VCaP (cell line): ENCODE data around the gene TRIM38.
"Not testable (repeated sequence)": the region's sequence is repeated elsewhere in the genome, so short reads cannot be mapped to it uniquely, and the experiment has no call there.

ENCODE experiments used
- H3K27ac ChIP-seq: fragments of 450-650 bp; 2 replicates; pipeline ENCODE4 v1.5.1; 2017
- TF ChIP-seq, protein P1 (sequence below): fragments of 450-650 bp; conservative IDR thresholded peaks from 2 replicates; pipeline ENCODE4 v1.5.1; 2017; ENCODE audit warnings: mild to moderate bottlenecking, moderate library complexity

TRIM38 gene

DNA sequence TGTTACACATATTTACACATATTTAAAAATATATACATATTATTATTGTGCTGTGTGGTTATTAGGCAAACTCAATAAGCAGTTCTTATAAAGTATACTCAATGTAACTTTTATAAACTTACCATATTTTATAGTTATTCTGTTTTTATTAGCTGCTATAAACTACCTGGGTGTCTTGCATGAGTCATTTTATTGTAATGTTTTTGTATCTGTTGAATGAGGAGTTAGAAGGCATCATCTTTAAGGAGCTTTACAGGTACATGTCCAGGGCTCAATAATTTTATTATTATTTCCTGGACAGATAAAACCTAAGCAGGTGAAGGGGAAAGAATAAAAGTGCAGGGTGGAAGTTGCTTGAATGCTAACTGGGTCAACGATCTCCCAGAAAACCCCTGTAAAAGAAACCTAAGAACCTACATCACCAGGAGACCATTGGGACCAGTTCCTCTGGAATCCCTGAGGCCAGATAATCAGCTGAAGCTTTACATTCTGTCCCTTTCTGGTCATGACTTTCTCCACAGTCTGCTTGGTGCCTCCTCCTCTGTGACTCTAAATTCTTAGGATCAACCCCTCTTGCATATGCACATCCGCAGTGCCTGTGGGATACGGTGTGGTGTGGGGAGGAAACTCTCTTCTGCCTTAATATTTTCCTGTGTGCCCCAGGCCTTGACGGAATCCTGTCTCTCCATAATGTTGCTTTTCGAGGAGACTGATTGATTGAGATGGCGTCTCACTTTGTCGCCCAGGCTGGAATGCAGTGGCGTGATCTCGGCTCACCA, 38.0 kb downstream of the TRIM38 start:
- no peak overlapping the region for H3K27ac ChIP-seq

DNA sequence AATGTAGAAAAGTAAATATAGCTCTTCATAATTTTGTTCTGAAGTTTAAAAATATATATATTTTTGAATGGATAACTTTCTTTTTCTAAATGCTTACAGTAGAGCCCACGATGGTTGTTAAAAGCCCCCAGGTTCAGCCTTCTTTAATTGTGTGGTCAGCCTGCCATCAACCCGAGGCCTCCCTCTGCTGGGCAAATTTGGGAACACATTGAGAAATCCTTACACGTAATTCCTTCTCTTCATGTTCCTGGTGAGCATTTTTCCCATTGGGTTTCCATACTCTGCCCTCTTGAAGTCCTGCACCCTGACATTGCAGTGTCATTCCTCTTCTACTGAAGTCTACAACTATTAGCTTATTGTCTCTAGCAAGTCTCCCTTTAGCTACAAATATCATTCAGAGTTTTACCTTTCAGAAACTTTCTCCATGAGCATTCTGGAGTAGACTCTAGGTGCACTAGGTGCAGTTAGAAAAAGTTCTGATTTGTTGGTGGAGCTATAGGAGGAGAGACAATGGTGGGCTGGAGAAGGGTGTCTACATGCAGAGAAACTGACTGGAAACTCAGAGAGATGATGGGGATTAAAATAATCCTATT, 40.6 kb downstream of the TRIM38 start:
- no peak overlapping the region for H3K27ac ChIP-seq
- TF ChIP-seq, protein P1, sequence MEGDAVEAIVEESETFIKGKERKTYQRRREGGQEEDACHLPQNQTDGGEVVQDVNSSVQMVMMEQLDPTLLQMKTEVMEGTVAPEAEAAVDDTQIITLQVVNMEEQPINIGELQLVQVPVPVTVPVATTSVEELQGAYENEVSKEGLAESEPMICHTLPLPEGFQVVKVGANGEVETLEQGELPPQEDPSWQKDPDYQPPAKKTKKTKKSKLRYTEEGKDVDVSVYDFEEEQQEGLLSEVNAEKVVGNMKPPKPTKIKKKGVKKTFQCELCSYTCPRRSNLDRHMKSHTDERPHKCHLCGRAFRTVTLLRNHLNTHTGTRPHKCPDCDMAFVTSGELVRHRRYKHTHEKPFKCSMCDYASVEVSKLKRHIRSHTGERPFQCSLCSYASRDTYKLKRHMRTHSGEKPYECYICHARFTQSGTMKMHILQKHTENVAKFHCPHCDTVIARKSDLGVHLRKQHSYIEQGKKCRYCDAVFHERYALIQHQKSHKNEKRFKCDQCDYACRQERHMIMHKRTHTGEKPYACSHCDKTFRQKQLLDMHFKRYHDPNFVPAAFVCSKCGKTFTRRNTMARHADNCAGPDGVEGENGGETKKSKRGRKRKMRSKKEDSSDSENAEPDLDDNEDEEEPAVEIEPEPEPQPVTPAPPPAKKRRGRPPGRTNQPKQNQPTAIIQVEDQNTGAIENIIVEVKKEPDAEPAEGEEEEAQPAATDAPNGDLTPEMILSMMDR, result peak; percentile 95

More for the DNA sequence above, 38.0 kb downstream of the TRIM38 start:
- TF ChIP-seq, protein P1, result no peak

DNA sequence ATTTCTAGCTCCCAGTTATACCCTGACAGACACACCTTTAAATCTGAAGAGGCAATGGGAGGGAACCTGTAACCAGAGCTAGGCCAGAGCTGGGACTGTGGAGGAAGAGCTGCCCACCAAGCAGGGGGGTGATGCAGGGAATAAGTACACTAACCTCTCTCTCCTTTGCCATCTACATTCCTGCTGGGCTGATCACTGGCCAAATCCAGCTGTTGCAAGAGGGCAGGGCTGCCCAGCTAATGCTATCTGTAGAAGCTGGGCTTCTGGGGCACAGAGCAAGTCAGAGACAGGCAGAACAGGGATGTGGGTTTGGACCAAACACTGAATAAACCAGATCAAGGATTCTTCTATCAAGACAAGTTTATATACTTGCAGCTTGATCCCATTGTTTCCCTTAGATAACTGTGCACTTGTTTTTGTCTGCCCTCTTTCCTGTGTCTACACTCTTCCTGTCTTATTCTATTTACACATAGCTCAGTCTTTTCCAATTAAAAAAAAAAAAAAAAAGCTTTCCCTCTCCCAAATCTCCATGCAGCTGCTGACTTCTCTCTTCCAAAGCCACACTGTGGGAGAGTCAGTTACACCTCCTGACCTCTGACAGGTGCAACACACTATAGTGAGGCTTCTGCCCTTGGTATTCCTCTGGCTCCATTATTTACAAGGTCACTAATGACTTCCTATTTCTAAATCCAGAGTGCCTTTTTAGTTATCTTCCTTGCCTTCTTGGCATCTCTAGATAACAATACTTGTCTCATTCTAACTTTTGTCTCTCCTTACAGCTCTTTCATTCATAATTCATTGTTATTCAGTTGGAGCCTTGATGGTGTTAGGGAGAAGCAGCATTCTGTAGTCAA, 43.7 kb downstream of the TRIM38 start:
- peak overlapping the region; percentile 13; the same call in 1 of the 2 replicates for H3K27ac ChIP-seq
- TF ChIP-seq, protein P1, result no peak

DNA sequence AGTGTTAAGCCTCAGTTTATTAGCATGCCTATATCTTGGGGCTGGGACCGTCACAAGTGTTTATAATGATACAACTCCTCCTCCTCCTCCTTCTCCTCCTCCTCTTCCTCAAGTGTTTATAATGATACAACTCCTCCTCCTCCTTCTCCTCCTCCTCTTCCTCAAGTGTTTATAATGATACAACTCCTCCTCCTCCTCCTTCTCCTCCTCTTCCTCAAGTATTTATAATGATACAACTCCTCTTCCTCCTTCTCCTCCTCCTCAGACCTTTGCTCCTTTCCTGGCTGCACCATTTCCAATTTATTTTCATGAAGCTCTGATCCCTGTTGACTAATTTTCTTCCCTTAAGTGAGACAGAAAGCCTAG, 44.3 kb downstream of the TRIM38 start:
- not testable (repeated sequence) for H3K27ac ChIP-seq

DNA sequence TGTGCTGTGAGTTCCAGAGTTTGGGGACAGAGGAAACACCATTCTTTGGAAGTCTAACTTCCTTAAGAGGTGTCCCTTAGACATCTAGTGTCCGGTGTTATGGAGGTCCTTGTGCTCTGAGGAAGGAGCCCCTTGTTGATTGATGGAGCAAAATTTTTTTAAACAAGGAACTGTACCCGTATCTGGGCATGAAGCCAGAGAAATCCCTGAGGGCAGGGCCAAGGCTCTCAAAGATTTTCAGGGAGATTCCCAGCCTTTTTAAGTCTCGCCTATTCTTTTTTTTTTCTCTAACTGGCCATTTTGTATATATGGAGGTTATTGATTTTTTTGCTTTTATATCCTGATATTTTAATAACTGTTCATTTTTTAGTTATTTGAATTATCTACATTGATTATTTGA, 45.9 kb downstream of the TRIM38 start:
- H3K27ac ChIP-seq, result no peak overlapping the region
- TF ChIP-seq, protein P1, result no peak

DNA sequence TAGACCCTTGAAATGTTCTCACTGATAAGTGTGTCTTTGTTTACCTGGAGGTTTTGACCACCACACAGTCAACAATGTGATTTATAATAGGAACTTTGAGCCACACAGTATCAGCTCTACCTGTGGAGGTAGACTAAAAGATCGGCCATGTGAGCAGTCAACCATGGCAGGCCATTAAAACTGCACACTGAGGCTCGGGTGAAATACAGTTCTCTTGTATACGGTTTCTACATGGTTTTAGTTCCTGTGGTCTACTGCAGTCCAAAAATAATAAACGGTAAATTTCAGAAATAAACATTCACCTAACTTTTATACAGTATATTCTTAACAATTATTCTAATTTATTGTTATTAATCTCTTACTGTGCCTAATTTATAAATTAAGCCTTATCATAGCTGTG, 47.2 kb downstream of the TRIM38 start:
- TF ChIP-seq, protein P1, result no peak
- H3K27ac ChIP-seq, result no peak overlapping the region

DNA sequence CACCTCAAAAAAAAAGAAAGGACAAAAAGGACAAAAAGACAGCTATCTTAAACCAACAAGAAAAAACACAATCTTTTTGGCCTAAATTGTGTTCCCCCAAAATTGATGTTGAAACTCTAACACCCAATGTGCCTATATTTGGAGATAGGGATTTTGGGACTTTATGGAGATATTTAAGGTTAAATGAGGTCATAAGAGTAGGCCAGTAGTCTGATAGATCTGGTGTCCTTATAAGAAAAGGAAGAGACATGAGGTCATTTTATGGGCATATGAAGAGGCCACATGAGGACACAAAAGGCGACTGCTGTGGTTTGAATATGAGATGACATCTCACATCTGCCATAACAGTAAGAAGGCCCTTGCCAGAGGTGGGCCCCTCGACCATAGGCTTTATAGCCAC, 49.5 kb downstream of the TRIM38 start:
- TF ChIP-seq, protein P1, result no peak
- H3K27ac ChIP-seq, result no peak overlapping the region

DNA sequence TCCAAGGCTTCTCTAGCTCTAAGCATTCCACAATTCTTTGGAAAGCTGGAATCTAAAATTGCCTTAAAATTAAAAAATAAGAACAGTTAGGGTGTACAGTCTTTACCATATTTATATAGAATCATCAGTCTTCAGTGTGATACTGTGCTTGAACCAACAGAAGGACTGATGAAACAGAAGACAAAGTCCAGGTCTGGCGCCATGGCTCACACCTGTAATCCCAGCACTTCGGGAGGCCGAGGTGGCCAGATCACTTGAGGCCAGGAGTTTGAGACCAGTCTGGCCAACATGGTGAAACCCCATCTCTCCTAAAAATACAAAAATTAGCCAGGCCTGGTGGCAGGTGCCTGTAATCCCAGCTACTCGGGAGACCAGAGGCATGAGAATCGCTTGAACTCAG, 51.8 kb downstream of the TRIM38 start:
- not testable (repeated sequence) for H3K27ac ChIP-seq
